Ovary (tissue), 9 donors: ENCODE results near the gene OSM. TPM values are rescaled to one million over a fixed set of nuclear protein-coding genes. Genes with fewer than 3 reads are reported as not detected.

Source experiments
- DNase-seq, 5 donors: peaks; one replicate each; pipeline ENCODE4 v3.0.0-alpha.2; 2019 to 2020
- H3K27ac ChIP-seq, 2 donors: fragments of 200-600 bp; one replicate each; pipeline versions ENCODE4 v1.5.1 to v1.8.0; 2019 to 2022
- H3K27me3 ChIP-seq: fragments of 200-600 bp; one replicate; pipeline ENCODE4 v1.8.0; 2022
- H3K36me3 ChIP-seq: fragments of 200-600 bp; sonication (generic); one replicate; pipeline ENCODE4 v1.5.1; 2019
- H3K4me1 ChIP-seq: one replicate; pipeline ENCODE4 v1.8.1; 2013; ENCODE audit warnings: mild to moderate bottlenecking, moderate library complexity; ENCODE audit not compliant: insufficient read depth
- H3K4me3 ChIP-seq: fragments of 200-600 bp; sonication (generic); one replicate; pipeline ENCODE4 v1.5.1; 2017
- H3K9me3 ChIP-seq, 2 donors: fragments of 200-600 bp in 1 of 2; sonication (generic) in 1 of 2; one replicate each; pipeline versions ENCODE4 v1.5.1 to v1.8.1; 2013 to 2019; ENCODE audit warnings: mild to moderate bottlenecking in 1 of 2, moderate library complexity in 1 of 2
- CTCF ChIP-seq, 3 donors: fragments of 450-650 bp in 2 of 3; fragments of 200-600 bp in 1 of 3; IDR thresholded peaks; one replicate each; pipeline versions ENCODE4 v1.5.1 to v1.8.0; 2016 to 2022; ENCODE audit warnings: antibody characterized with exemption in 3 of 3, mild to moderate bottlenecking in 1 of 3
- EP300 ChIP-seq: sonication (generic); formaldehyde crosslinking; IDR thresholded peaks from one replicate; pipeline ENCODE4 v1.6.1; 2017; ENCODE audit warnings: antibody characterized with exemption
- POLR2A ChIP-seq: fragments of 450-650 bp; IDR thresholded peaks from one replicate; pipeline ENCODE4 v1.6.1; 2017; ENCODE audit warnings: antibody characterized with exemption, mild to moderate bottlenecking, moderate library complexity
- WGBS, 3 donors: extraction: QIAGEN DNeasy Blood & Tissue Kit in 1 of 3; methylation state at CpG; one replicate each; pipeline versions ENCODE4 v1.1.5 to v1.1.7; 2013 to 2017; 5-methylcytosine and 5-hydroxymethylcytosine counted together
- intact Hi-C, 4 donors: fragments of 100-400 bp; cut with DNase I; formaldehyde crosslinking; loops; one replicate each; pipeline versions ENCODE4 v1.11.0 to v1.15.1; 2022 to 2023
- polyA plus RNA-seq, 2 donors: library from polyadenylated mRNA; stranded (reverse); fragments of 200-250 nt in 1 of 2; fragments of 350-450 nt in 1 of 2; fragmentation: Illumina TruSeq in 1 of 2; extraction: RNeasy Lipid Tissue Mini Kit (QIAGEN cat#74804) in 1 of 2; gene quantifications; one replicate each; pipeline ENCODE4 v1.2.3, GENCODE V29; 2013 to 2014
- total RNA-seq, 7 donors: library from RNA; depleted of rRNA in 2 of 7; stranded (reverse); fragments of >200 nt in 2 of 7; fragmentation: NEBNext Ultra II Directional in 3 of 7; extraction: Animal tissue kit (Norgen Biotek cat#: 25700) in 3 of 7; gene quantifications; one replicate each; pipeline versions ENCODE4 v1.1.0 to v1.2.4, GENCODE V29; 2016 to 2023
- donor health status: DM: no; HTN: no; CAD: no; lungs with moderate emphysema.
- donor health status: DM: no; HTN: no; CAD: no.
- donor health status: Bipolar disorder and iron deficiency.
- donor health status: DM: yes; HTN: yes; CAD: no.
- donor health status: DM: no; HTN: no; CAD: no.
- donor health status: DM: yes; HTN: yes; CAD: no.

The OSM gene
- total and polyA plus RNA-seq, 9 donors, result 0.46 to 4.5 (median 1.2) TPM; not detected in 2

GRCh38 chr22:30244066-30244465 is 22.6 kb downstream of the OSM start:
- Histone ChIP-seq H3K4me3 (no peak overlapping the region), H3K9me3 (no peaks in the 10 kb centered on the region), H3K4me1 (peaks cover 7% of the 10 kb centered on the region), H3K27ac (no peak overlapping the region), H3K27me3 (no peaks in the 10 kb centered on the region), H3K36me3 (no peaks in the 10 kb centered on the region)
- no peak for TF ChIP-seq EP300
- TF ChIP-seq POLR2A, result no peak
- no peak for TF ChIP-seq CTCF (IDR thresholded peaks at IDR 0.05)
- no peak for DNase-seq
- intact Hi-C loops, result loop anchor here in 1 of 4 donors (5.0 kb wide), 1 partner anchor 37 kb away; no protein-coding TSS in a partner anchor
- 96 to 97% (median 97%) methylated on average over 10 of the region's 10 CpGs for WGBS, 3 donors

GRCh38 chr22:30243661-30244060 is 23.0 kb downstream of the OSM start:
- Histone ChIP-seq H3K4me3 (no peak overlapping the region), H3K9me3 (no peaks in the 10 kb centered on the region), H3K36me3 (no peaks in the 10 kb centered on the region), H3K4me1 (peaks cover 11% of the 10 kb centered on the region), H3K27me3 (no peaks in the 10 kb centered on the region), H3K27ac (no peak overlapping the region)
- TF ChIP-seq EP300 (no peak), CTCF (IDR thresholded peaks at IDR 0.05) (no peak), POLR2A (no peak)
- intact Hi-C loops, result loop anchor here in 1 of 4 donors (5.0 kb wide), 1 partner anchor 36 kb away; no protein-coding TSS in a partner anchor
- WGBS, 3 donors, result 94 to 98% (median 95%) methylated on average over 21 to 22 of the region's 22 CpGs
- DNase-seq, result no peak

- no peaks in the 10 kb centered on the region for H3K27me3 ChIP-seq
- H3K4me1 ChIP-seq, result peaks cover 11% of the 10 kb centered on the region
- TF ChIP-seq EP300 (no peak), CTCF (IDR thresholded peaks at IDR 0.05) (no peak), POLR2A (no peak)
- no peaks in the 10 kb centered on the region for H3K36me3 ChIP-seq
- no peaks in the 10 kb centered on the region for H3K9me3 ChIP-seq
- H3K27ac ChIP-seq, result no peak overlapping the region
- DNase-seq, result no peak
- WGBS, 3 donors, result 39 to 42% (median 42%) methylated on average over 15 of the region's 15 CpGs
- intact Hi-C loops, result loop anchor here in 1 of 4 donors (5.0 kb wide), 1 partner anchor 34 kb away; no protein-coding TSS in a partner anchor
- no peak overlapping the region for H3K4me3 ChIP-seq
These were observed 24.9 kb downstream of the OSM start for GRCh38 chr22:30241576-30242371.

- WGBS, 3 donors, result 75 to 80% (median 78%) methylated on average over 24 of the region's 24 CpGs
- intact Hi-C loops, result loop anchor here in 1 of 4 donors (5.0 kb wide), 1 partner anchor 33 kb away; no protein-coding TSS in a partner anchor
- H3K4me1 ChIP-seq, result peaks cover 8% of the 10 kb centered on the region
- no peaks in the 10 kb centered on the region for H3K36me3 ChIP-seq
- H3K27ac ChIP-seq, result no peak overlapping the region
- H3K27me3 ChIP-seq, result no peaks in the 10 kb centered on the region
- no peak overlapping the region for H3K4me3 ChIP-seq
- no peak for DNase-seq
- no peak for TF ChIP-seq EP300
- TF ChIP-seq CTCF (IDR thresholded peaks at IDR 0.05), result no peak
- TF ChIP-seq POLR2A, result no peak
- H3K9me3 ChIP-seq, result no peaks in the 10 kb centered on the region
These were observed 25.9 kb downstream of the OSM start for GRCh38 chr22:30240541-30241417.
